ENCODE results near the gene POU2F1.

Gene POU2F1

GRCh38 chr1:167367705-167368104 lies 147.0 kb downstream of the POU2F1 start:
- no peak for DNase-seq (ENCODE audit: low spot score)

- no peak for DNase-seq (ENCODE audit: low spot score)
These were observed 148.5 kb downstream of the POU2F1 start for GRCh38 chr1:167369175-167369574.

GRCh38 chr1:167369933-167370332 lies 149.2 kb downstream of the POU2F1 start:
- DNase-seq (ENCODE audit: low spot score): no peak

GRCh38 chr1:167371030-167371429 lies 150.3 kb downstream of the POU2F1 start:
- no peak for DNase-seq (ENCODE audit: low spot score)

GRCh38 chr1:167373398-167373797 lies 152.7 kb downstream of the POU2F1 start:
- no peak for DNase-seq (ENCODE audit: low spot score)

GRCh38 chr1:167373986-167374385 lies 153.3 kb downstream of the POU2F1 start:
- DNase-seq (ENCODE audit: low spot score): no peak

- no peak for DNase-seq (ENCODE audit: low spot score)
These were observed 155.3 kb downstream of the POU2F1 start for GRCh38 chr1:167375949-167376348.

GRCh38 chr1:167387251-167387910 lies 166.7 kb downstream of the POU2F1 start:
- no peak for DNase-seq (ENCODE audit: low spot score)

- DNase-seq (ENCODE audit: low spot score): no peak
These were observed 168.3 kb downstream of the POU2F1 start for GRCh38 chr1:167388976-167389375.

GRCh38 chr1:167392200-167392696 lies 171.6 kb downstream of the POU2F1 start:
- no peak for DNase-seq (ENCODE audit: low spot score)

GRCh38 chr1:167400359-167400953 lies 179.8 kb downstream of the POU2F1 start:
- no peak for DNase-seq (ENCODE audit: low spot score)

- peak; percentile 40 for DNase-seq (ENCODE audit: low spot score)
These were observed 180.7 kb downstream of the POU2F1 start for GRCh38 chr1:167401260-167401873.

- no peak for DNase-seq (ENCODE audit: low spot score)
These were observed 183.6 kb downstream of the POU2F1 start for GRCh38 chr1:167404161-167404888.

GRCh38 chr1:167404908-167405307 lies 184.2 kb downstream of the POU2F1 start:
- no peak for DNase-seq (ENCODE audit: low spot score)

- no peak for DNase-seq (ENCODE audit: low spot score)
These were observed 187.7 kb downstream of the POU2F1 start for GRCh38 chr1:167408355-167408754.

- no peak for DNase-seq (ENCODE audit: low spot score)
These were observed 188.5 kb downstream of the POU2F1 start for GRCh38 chr1:167409183-167409582.

GRCh38 chr1:167412072-167412471 lies 191.4 kb downstream of the POU2F1 start:
- DNase-seq (ENCODE audit: low spot score): no peak

- no peak for DNase-seq (ENCODE audit: low spot score)
These were observed 192.2 kb downstream of the POU2F1 start for GRCh38 chr1:167412920-167413319.

- DNase-seq (ENCODE audit: low spot score): no peak
These were observed 192.6 kb downstream of the POU2F1 start for GRCh38 chr1:167413328-167413727.

- no peak for DNase-seq (ENCODE audit: low spot score)
These were observed 195.8 kb downstream of the POU2F1 start for GRCh38 chr1:167416506-167416905.

- DNase-seq (ENCODE audit: low spot score): no peak
These were observed 197.7 kb downstream of the POU2F1 start for GRCh38 chr1:167418391-167418790.

GRCh38 chr1:167419245-167419644 lies 198.6 kb downstream of the POU2F1 start:
- no peak for DNase-seq (ENCODE audit: low spot score)

- no peak for DNase-seq (ENCODE audit: low spot score)
These were observed 199.8 kb downstream of the POU2F1 start for GRCh38 chr1:167420510-167420909.

Measured in COLO829 (cell line).